HepG2 (cell line): Measurements from ENCODE around the gene SAE1. TPM values are rescaled to one million over a fixed set of nuclear protein-coding genes. Genes with fewer than 3 reads are reported as not detected.

Experiments used
- ARHGAP35 ChIP-seq: sonication (generic); formaldehyde crosslinking; IDR thresholded peaks from 2 replicates; pipeline ENCODE4 v1.9.0; 2022; ENCODE audit warnings: mild to moderate bottlenecking, inconsistent platforms, moderate library complexity, missing genetic modification reagents, borderline replicate concordance
- CEBPZ ChIP-seq: IDR thresholded peaks from 2 replicates; pipeline ENCODE4 v1.6.1; 2012; ENCODE audit warnings: low read length, improper control_type of control experiment
- E2F2 ChIP-seq: sonication (generic); formaldehyde crosslinking; IDR thresholded peaks from 2 replicates; pipeline ENCODE4 v1.4.0; 2020; ENCODE audit warnings: missing genetic modification reagents, borderline replicate concordance
- EED ChIP-seq: sonication (generic); formaldehyde crosslinking; IDR thresholded peaks from 2 replicates; pipeline ENCODE4 v1.5.0; 2020; ENCODE audit warnings: mild to moderate bottlenecking, missing genetic modification reagents
- EP300 ChIP-seq, 3 experiments: sonication (generic) in 1 of 3; formaldehyde crosslinking in 1 of 3; IDR thresholded peaks; 2 replicates each; pipeline versions ENCODE4 v1.5.1 to v1.6.1; 2011 to 2020; ENCODE audit warnings: low read depth in 2 of 3, low read length in 2 of 3, borderline replicate concordance in 1 of 3, improper control_type of control experiment in 1 of 3, mild to moderate bottlenecking in 1 of 3, missing genetic modification reagents in 1 of 3, moderate library complexity in 1 of 3
- POLR2G ChIP-seq: fragments of 200-400 bp; formaldehyde crosslinking; IDR thresholded peaks from 2 replicates; pipeline ENCODE4 v1.6.1; 2018; ENCODE audit warnings: mild to moderate bottlenecking, low read depth, low read length, moderate library complexity
- PTBP1 ChIP-seq: fragments of 200-400 bp; formaldehyde crosslinking; IDR thresholded peaks from 2 replicates; pipeline ENCODE4 v1.6.1; 2018; ENCODE audit warnings: low read length, low read depth; ENCODE audit not compliant: poor library complexity, severe bottlenecking
- RBAK ChIP-seq: sonication (generic); formaldehyde crosslinking; IDR thresholded peaks from 2 replicates; pipeline ENCODE4 v1.5.1; 2020; ENCODE audit warnings: mild to moderate bottlenecking, missing genetic modification reagents
- REPIN1 ChIP-seq: sonication (generic); formaldehyde crosslinking; IDR thresholded peaks from 2 replicates; pipeline ENCODE4 v1.8.0; 2022; ENCODE audit warnings: missing genetic modification reagents, low read depth, mild to moderate bottlenecking, borderline replicate concordance
- SP1 ChIP-seq, 2 experiments: fragments of 450-650 bp in 1 of 2; sonication (generic) in 1 of 2; formaldehyde crosslinking in 1 of 2; IDR thresholded peaks; 2 replicates each; pipeline versions ENCODE4 v1.4.0 to v1.6.1; 2016 to 2020; ENCODE audit warnings: missing genetic modification reagents in 1 of 2
- THRA ChIP-seq: sonication (generic); formaldehyde crosslinking; IDR thresholded peaks from 2 replicates; pipeline ENCODE4 v1.4.0; 2020; ENCODE audit warnings: missing genetic modification reagents, borderline replicate concordance
- ZNF101 ChIP-seq: sonication (generic); formaldehyde crosslinking; IDR thresholded peaks from 2 replicates; pipeline ENCODE4 v1.4.0; 2020; ENCODE audit warnings: mild to moderate bottlenecking, low read depth, missing genetic modification reagents, borderline replicate concordance
- ZNF33A ChIP-seq: sonication (generic); formaldehyde crosslinking; IDR thresholded peaks from 2 replicates; pipeline ENCODE4 v1.5.1; 2020; ENCODE audit warnings: missing genetic modification reagents, mild to moderate bottlenecking, moderate library complexity, borderline replicate concordance
- ZNF383 ChIP-seq: sonication (generic); formaldehyde crosslinking; IDR thresholded peaks from 2 replicates; pipeline ENCODE4 v1.4.0; 2020; ENCODE audit warnings: missing genetic modification reagents, mild to moderate bottlenecking, borderline replicate concordance
- ZNF512 ChIP-seq: sonication (generic); formaldehyde crosslinking; IDR thresholded peaks from 2 replicates; pipeline ENCODE4 v1.4.0; 2020; ENCODE audit warnings: mild to moderate bottlenecking, missing genetic modification reagents
- ZNF816 ChIP-seq: sonication (generic); formaldehyde crosslinking; IDR thresholded peaks from 2 replicates; pipeline ENCODE4 v1.8.0; 2022; ENCODE audit warnings: missing genetic modification reagents, mild to moderate bottlenecking, borderline replicate concordance
- polyA plus RNA-seq, 8 experiments: library from polyadenylated mRNA; depleted of rRNA in 3 of 8; stranded (reverse) in 7 of 8; unstranded in 1 of 8; fragments of >200 nt; fragmentation: Illumina TruSeq in 4 of 8; extraction: Trizol in 4 of 8; gene quantifications; 2 replicates each; pipeline versions ENCODE4 v1.2.1 to v1.2.3, GENCODE V29; 2011 to 2016; ENCODE audit warnings: low read depth in 4 of 8, missing spikeins in 1 of 8, mixed read lengths in 1 of 8; ENCODE audit not compliant: insufficient read depth in 1 of 8
- total RNA-seq, 5 experiments: library from RNA; depleted of rRNA; stranded (reverse); fragments of >200 nt; fragmentation: Illumina TruSeq; extraction: Trizol; gene quantifications; 2 replicates each; pipeline ENCODE4 v1.2.3, GENCODE V29; 2016; ENCODE audit warnings: low read depth in 1 of 5

Gene SAE1
- total and polyA plus RNA-seq, 2 of the 13 experiments (the other 11 are each of a cell fraction or from before 2014, with no cell fraction given) = 87.6 to 197 TPM

- peak; percentile 52; the same call in 1 of the 2 replicates for TF ChIP-seq E2F2 (CRISPR knock-in tag)
- no peak; the same call in 1 of the 2 replicates for TF ChIP-seq ZNF816
- no peak; the same call in 1 of the 2 replicates for TF ChIP-seq REPIN1
- TF ChIP-seq PTBP1 = no peak
- no peak for TF ChIP-seq ZNF383 (CRISPR knock-in tag)
- TF ChIP-seq ARHGAP35 (CRISPR knock-in tag) = no peak
- TF ChIP-seq ZNF101 (CRISPR knock-in tag) = no peak
- TF ChIP-seq POLR2G = peak; percentile 63
- peak in 1 of 2 experiments; percentile 86; a peak in 2 of 4 replicates for TF ChIP-seq EP300 (IDR thresholded peaks at IDR 0.05; ENCODE audit: low read depth in 2 of 2, low read length in 2 of 2)
- TF ChIP-seq EP300 (CRISPR knock-in tag; IDR thresholded peaks at IDR 0.05; ENCODE audit: borderline replicate concordance) = peak; percentile 88; the same call in 1 of the 2 replicates
- TF ChIP-seq SP1 (IDR thresholded peaks at IDR 0.05) = no peak
- no peak for TF ChIP-seq SP1 (CRISPR knock-in tag; IDR thresholded peaks at IDR 0.05)
- no peak for TF ChIP-seq ZNF512 (CRISPR knock-in tag)
- TF ChIP-seq THRA (CRISPR knock-in tag) = peak; percentile 96
- no peak for TF ChIP-seq RBAK
- TF ChIP-seq EED (CRISPR knock-in tag) = no peak
- no peak for TF ChIP-seq ZNF33A (CRISPR knock-in tag)
- no peak for TF ChIP-seq CEBPZ
These were observed 34.4 kb upstream of the SAE1 start (continued) for GRCh38 chr19:47096100-47096704.
